Fibroblast of skin of right biceps (primary cell): ENCODE data around the gene BCKDK.
A peak's percentile ranks its signal among the peaks of the same experiment; 100 is the strongest.
"Not testable (repeated sequence)": the region's sequence is repeated elsewhere in the genome, so short reads cannot be mapped to it uniquely, and the experiment has no call there.

ENCODE experiments used
- DNase-seq: peaks from one replicate; pipeline ENCODE4 v3.0.0-alpha.2; 2013

The BCKDK gene

DNA sequence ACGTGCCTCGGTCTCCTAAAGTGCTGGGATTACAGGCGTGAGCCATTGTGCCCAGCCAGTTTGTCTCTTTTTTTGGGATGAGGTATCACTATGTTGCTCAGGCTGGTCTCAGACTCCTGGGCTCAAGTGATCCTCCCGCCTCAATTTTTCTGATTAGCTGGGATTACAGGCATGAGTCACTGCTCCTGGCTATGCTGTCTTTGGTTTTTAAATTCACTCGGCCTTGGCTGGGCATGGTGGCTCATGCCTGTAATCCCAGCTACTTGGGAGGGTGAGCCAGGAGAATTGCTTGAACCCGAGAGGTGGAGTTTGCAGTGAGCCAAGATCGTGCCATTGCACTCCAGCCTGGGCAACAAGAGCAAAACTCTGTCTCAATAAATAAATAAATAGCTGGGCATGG lies 36.2 kb downstream of the BCKDK start:
- peak; percentile 13 for DNase-seq

DNA sequence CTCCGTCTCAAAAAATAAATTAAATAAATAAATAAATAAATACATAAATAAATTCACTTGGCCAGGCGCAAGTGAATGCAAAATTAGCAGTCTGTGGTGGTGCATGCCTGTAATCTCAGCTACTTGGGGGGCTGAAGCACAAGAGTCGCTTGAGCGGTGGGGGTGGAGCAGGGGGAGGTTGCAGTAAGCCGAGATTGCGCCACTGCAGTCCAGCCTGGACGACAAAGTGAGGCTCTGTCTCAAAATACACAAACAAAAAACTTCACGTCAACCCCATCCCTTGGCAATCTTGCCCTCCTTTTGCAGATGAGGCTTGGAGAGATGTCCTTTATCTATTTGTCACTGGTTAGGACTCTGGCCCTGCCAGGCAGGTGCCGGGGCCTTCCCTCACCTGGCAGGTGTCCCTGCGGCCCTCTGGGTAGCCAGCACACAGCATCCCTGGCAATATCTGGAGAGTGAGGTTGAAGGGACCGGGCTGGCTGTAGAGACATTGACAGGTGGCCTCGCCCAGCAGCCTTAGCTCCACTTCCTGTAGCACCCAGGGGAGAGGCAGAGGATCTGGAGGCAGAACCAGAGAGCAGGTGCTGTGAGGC lies 37.3 kb downstream of the BCKDK start:
- no peak for DNase-seq

GRCh38 chr16:31147574-31147973 lies 39.4 kb downstream of the BCKDK start:
- DNase-seq = no peak

- no peak for DNase-seq
Measured at GRCh38 chr16:31148281-31148728, 40.1 kb downstream of the BCKDK start.

DNA sequence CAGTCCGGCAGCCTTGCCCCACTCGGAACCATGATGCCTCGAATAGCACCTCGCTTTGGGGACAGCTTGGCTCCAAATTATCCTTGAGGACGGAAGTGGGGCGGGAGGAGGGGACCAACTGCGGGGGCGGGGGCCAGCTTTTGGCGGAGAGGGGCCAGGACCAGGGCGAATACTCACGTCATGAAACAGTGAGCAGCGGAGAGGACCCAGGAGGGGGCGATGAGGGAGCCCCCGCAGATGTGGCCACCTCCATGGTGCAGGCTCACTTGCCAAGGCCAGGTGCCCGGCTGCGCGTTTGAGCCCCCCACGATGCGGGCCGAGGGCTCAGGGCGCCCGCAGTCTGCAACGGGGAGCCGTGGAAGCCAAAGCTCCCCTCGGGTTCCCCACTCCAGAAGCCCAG lies 40.7 kb downstream of the BCKDK start:
- no peak for DNase-seq

DNA sequence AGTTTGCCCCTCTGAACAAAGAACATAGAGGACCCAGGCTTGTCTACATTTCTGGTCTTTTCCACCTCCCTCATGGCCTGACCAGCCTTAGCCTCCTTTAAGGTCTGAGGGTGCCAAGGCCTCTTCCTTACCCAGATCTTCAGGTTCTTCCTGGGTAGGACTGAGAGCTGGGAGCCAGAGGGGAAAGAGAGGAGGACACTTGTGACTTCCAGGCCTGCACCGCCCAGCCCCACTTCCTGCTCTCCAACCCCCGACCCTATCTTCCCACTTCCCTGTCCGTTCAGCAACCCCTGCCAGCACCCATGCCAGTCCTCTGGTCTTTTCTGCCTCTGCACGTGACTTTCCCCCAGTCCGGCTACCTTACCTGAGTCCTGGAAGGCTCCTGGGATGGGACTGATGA lies 41.1 kb downstream of the BCKDK start:
- DNase-seq = no peak

DNA sequence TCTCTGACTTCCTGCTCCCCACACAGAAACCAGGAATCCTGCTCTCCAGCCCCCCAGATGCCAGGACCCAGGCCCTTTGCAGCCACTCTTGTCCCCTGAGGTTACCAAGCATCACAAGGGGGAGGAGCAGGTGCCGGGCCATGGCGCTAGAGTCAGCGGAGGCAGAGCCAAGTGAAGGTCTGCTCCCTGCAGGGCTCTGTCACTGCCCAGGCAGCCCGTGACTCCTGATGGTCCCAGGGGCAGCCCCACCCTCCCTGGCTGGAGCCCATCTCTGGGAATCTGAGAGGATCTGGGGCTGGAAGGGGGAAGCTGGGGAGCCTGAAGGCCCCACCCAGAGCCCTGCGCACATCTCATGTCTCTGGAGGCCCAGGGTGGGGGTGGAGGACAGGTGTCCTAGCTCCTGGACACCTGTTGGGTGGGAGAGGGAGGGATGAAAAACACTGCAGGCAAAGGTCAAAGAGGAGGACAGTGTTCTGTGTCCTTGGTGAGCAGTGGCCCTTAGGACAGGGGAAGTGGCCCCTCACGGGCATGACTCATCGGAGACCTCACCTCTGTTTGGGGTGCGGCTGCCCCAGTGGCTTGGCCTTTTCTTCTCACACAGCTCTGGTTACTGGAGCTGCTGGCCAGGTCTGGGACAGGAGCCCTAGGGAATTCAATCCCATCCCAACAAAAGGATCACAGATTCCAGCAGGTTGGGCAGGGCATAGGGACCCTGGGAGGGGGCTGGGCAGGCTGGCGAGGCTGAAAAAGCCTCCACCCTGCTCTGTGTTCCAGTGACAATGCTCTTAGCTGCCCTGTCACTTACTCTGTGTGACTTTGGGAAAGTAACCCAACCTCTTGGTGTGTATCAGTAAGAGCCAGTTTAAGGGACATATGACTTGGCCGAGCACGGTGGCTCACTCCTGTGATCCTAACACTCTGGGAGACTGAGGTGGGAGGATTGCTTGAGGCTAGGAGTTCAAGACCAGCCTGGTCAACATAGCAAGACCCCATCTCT lies 42.0 kb downstream of the BCKDK start, which contains the start of gene PRSS36:
PRSS36 (minus strand) TSS at position 173 of the 997 bp plus-strand sequence; CDS start at position 142, 31 bp downstream.
- no peak for DNase-seq

DNA sequence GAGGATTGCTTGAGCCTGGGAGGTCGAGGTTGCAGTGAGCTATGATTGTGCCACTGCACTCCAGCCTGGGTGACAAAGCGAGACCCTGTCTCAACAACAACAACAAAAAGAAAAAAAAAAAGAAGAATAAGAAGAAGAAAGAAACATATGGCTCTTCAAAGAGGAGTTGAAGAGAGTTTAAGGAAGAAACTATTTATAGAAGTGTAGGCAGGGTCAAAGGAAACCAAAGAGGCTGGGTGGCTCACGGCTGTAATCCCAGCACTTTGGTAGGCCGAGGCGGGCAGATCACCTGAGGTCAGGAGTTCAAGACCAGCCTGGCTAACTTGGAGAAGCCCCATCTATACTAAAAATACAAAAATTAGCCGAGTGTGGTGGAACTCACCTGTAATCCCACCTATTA lies 42.8 kb downstream of the BCKDK start:
- not testable (repeated sequence) for DNase-seq

- no peak for DNase-seq
Measured at GRCh38 chr16:31157136-31157535, 49.0 kb downstream of the BCKDK start.
